GM12878 (cell line): ENCODE data around the gene GDI2. TPM values are rescaled to one million over a fixed set of nuclear protein-coding genes. Genes with fewer than 3 reads are reported as not detected.

Experiments used
- BCL11A ChIP-seq: IDR thresholded peaks from 2 replicates; pipeline ENCODE4 v1.6.1; 2011; ENCODE audit warnings: low read depth, low read length
- BMI1 ChIP-seq: fragments of 450-650 bp; IDR thresholded peaks from 2 replicates; pipeline ENCODE4 v1.6.1; 2016; ENCODE audit warnings: mild to moderate bottlenecking, moderate library complexity, borderline replicate concordance
- CBFB ChIP-seq: IDR thresholded peaks from 2 replicates; pipeline ENCODE4 v1.6.1; 2016; ENCODE audit warnings: antibody characterized with exemption, low read depth
- CHD2 ChIP-seq: IDR thresholded peaks from 2 replicates; pipeline ENCODE4 v1.6.1; 2011; ENCODE audit warnings: low read depth, low read length, improper control_type of control experiment, borderline replicate concordance
- ETV6 ChIP-seq, 2 experiments: fragments of 450-650 bp in 1 of 2; IDR thresholded peaks in 1 of 2; conservative IDR thresholded peaks in 1 of 2; 2 replicates each; pipeline ENCODE4 v1.6.1; 2014; ENCODE audit warnings: antibody characterized with exemption in 1 of 2, borderline replicate concordance in 1 of 2, low read depth in 1 of 2, mild to moderate bottlenecking in 1 of 2, moderate library complexity in 1 of 2
- GATAD2B ChIP-seq: fragments of 450-650 bp; conservative IDR thresholded peaks from 2 replicates; pipeline ENCODE4 v1.6.1; 2017; ENCODE audit warnings: low read depth, mild to moderate bottlenecking, moderate library complexity
- HCFC1 ChIP-seq: fragments of 150-350 bp; IDR thresholded peaks from 2 replicates; pipeline ENCODE4 v1.6.1; 2014; ENCODE audit warnings: low read length
- JUNB ChIP-seq: IDR thresholded peaks from 2 replicates; pipeline ENCODE4 v1.6.1; 2016; ENCODE audit warnings: antibody characterized with exemption, mild to moderate bottlenecking
- KAT2A ChIP-seq: conservative IDR thresholded peaks from 2 replicates; pipeline ENCODE4 v1.6.1; 2011; ENCODE audit warnings: low read depth, low read length; ENCODE audit not compliant: control insufficient read depth
- KDM1A ChIP-seq: fragments of 200-600 bp; sonication (generic); IDR thresholded peaks from 2 replicates; pipeline ENCODE4 v1.6.1; 2016; ENCODE audit warnings: borderline replicate concordance
- MYB ChIP-seq: fragments of 150-350 bp; IDR thresholded peaks from 2 replicates; pipeline ENCODE4 v1.6.1; 2014; ENCODE audit warnings: mild to moderate bottlenecking, low read depth, low read length, borderline replicate concordance
- MYC ChIP-seq: IDR thresholded peaks from 2 replicates; pipeline ENCODE4 v1.6.1; 2011; ENCODE audit warnings: mild to moderate bottlenecking, low read length, moderate library complexity, inconsistent platforms; ENCODE audit not compliant: insufficient read depth, insufficient replicate concordance, insufficient read length, severe bottlenecking
- RAD51 ChIP-seq: fragments of 450-650 bp; IDR thresholded peaks from 2 replicates; pipeline ENCODE4 v1.6.1; 2016; ENCODE audit warnings: moderate library complexity, mild to moderate bottlenecking, inconsistent platforms
- RCOR1 ChIP-seq: conservative IDR thresholded peaks from 2 replicates; pipeline ENCODE4 v1.6.1; 2012; ENCODE audit warnings: low read depth, low read length, improper control_type of control experiment
- SMAD1 ChIP-seq: fragments of 450-650 bp; IDR thresholded peaks from 2 replicates; pipeline ENCODE4 v1.6.1; 2018; ENCODE audit warnings: mild to moderate bottlenecking, low read depth; ENCODE audit not compliant: partially characterized antibody
- SMAD5 ChIP-seq: IDR thresholded peaks from 2 replicates; pipeline ENCODE4 v1.6.1; 2016; ENCODE audit warnings: antibody characterized with exemption, low read depth
- SMC3 ChIP-seq: IDR thresholded peaks from 2 replicates; pipeline ENCODE4 v1.6.1; 2011; ENCODE audit warnings: low read length, improper control_type of control experiment, borderline replicate concordance
- TAF1 ChIP-seq: IDR thresholded peaks from 2 replicates; pipeline ENCODE4 v1.6.1; 2011; ENCODE audit warnings: mild to moderate bottlenecking, low read depth, low read length, borderline replicate concordance
- TARDBP ChIP-seq: IDR thresholded peaks from 2 replicates; pipeline ENCODE4 v1.6.1; 2016; ENCODE audit warnings: borderline replicate concordance
- TCF12 ChIP-seq: IDR thresholded peaks from 2 replicates; pipeline ENCODE4 v1.6.1; 2011; ENCODE audit warnings: low read depth, mild to moderate bottlenecking, low read length
- ZNF207 ChIP-seq: fragments of 450-650 bp; IDR thresholded peaks from 2 replicates; pipeline ENCODE4 v1.6.1; 2014; ENCODE audit warnings: antibody characterized with exemption, mild to moderate bottlenecking, borderline replicate concordance
- ZNF274 ChIP-seq: IDR thresholded peaks from one replicate; pipeline ENCODE4 v1.8.0; 2011; ENCODE audit not compliant: insufficient read length, insufficient read depth
- polyA plus RNA-seq, 11 experiments: library from polyadenylated mRNA; depleted of rRNA in 4 of 11; unstranded in 6 of 11; stranded (reverse) in 5 of 11; fragments of >200 nt; fragmentation: Nextera tagmentation in 4 of 11; fragmentation: Illumina TruSeq in 1 of 11; extraction: Ambion mirVana in 4 of 11; extraction: Trizol in 1 of 11; gene quantifications; 1 replicate in 1 of 11; 2 replicates in 10 of 11; pipeline versions ENCODE4 v1.2.1 to v1.2.3, GENCODE V29; 2011 to 2016; ENCODE audit warnings: inconsistent platforms in 2 of 11, missing spikeins in 2 of 11, low read depth in 1 of 11
- total RNA-seq, 4 experiments: library from RNA; depleted of rRNA in 3 of 4; stranded (reverse); fragments of >200 nt in 3 of 4; fragmentation: Illumina TruSeq in 1 of 4; extraction: Trizol in 1 of 4; gene quantifications; 2 replicates each; pipeline versions ENCODE4 v1.2.1 to v1.2.3, GENCODE V29; 2013 to 2021
- TF ChIP-seq, protein P1 (sequence below): IDR thresholded peaks from 2 replicates; pipeline ENCODE4 v1.6.1; 2011; ENCODE audit warnings: mild to moderate bottlenecking, low read depth, low read length, moderate library complexity; ENCODE audit not compliant: insufficient replicate concordance
- TF ChIP-seq, protein P2 (sequence below): fragments of 450-650 bp; IDR thresholded peaks from 2 replicates; pipeline ENCODE4 v1.6.1; 2018; ENCODE audit warnings: mild to moderate bottlenecking, low read depth, moderate library complexity; ENCODE audit not compliant: partially characterized antibody
- TF ChIP-seq, protein P3 (sequence below): fragments of 450-650 bp; IDR thresholded peaks from 2 replicates; pipeline ENCODE4 v1.6.1; 2016; ENCODE audit warnings: mild to moderate bottlenecking
- TF ChIP-seq, protein P4 (sequence below): IDR thresholded peaks from 2 replicates; pipeline ENCODE4 v1.6.1; 2012; ENCODE audit warnings: low read depth, low read length, improper control_type of control experiment

Gene GDI2
- total and polyA plus RNA-seq, 10 of the 15 experiments (the other 5 are each of a cell fraction or from before 2014, with no cell fraction given): 261 to 395 (median 276) TPM

DNA sequence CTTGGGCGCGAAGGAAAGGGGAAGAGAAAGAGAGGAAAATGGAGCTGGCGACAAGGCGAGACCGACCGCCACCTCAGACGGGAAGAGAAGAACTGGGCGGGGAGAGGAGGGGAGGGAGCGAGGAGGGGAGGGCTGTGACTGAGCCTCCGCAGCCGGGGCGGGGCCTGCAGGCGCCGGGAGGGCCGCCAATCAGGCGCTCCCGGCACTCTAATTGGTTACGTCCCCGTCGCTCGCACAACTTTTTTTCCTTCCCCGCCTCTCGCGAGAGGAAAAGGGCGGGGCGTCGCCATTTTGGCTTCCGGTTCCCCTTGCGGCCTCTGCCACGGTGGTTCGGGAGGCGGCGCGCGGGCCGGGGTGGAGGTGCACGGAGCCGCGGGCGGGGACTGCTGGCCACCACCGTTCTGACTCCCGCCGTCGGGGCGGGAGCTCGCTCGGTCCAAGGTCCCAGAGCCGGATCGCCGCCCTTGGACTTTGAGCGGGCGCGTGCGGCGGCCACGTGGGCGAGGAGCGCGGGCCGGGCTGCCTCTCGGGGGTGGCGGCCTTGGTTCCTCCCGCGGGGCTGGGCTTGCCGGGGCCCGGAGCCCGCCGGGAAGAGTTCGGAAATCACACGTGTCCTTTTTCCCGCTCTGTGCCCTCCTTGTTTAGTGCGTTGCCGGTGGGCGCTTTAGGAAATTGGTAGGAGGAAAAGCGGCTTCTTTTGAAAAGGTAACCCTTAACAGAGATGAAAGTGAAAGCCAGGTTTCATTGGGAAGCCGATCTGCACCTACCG is at the start of gene GDI2 (continued):
- TF ChIP-seq BCL11A (no peak), KDM1A (no peak), SMAD1 (peak; percentile 61), KAT2A (no peak), ETV6 (conservative IDR thresholded peaks at IDR 0.05 in 1 of 2, IDR thresholded peaks at IDR 0.05 in 1 of 2; ENCODE audit: borderline replicate concordance in 1 of 2, low read depth in 1 of 2) (peak in 1 of 2 experiments; percentile 20; a peak in 1 of 4 replicates), RAD51 (no peak), TARDBP (no peak), GATAD2B (peak; percentile 68), SMC3 (no peak), BMI1 (no peak), CBFB (peak; percentile 92), MYB (no peak), MYC (peak; percentile 99), ZNF207 (peak; percentile 92), ZNF274 (no peak), CHD2 (peak; percentile 99), HCFC1 (no peak; the same call in 1 of the 2 replicates), RCOR1 (peak; percentile 94; the same call in 1 of the 2 replicates), TCF12 (no peak), SMAD5 (peak; percentile 96), TAF1 (peak; percentile 89), JUNB (no peak)
- TF ChIP-seq, protein P1, sequence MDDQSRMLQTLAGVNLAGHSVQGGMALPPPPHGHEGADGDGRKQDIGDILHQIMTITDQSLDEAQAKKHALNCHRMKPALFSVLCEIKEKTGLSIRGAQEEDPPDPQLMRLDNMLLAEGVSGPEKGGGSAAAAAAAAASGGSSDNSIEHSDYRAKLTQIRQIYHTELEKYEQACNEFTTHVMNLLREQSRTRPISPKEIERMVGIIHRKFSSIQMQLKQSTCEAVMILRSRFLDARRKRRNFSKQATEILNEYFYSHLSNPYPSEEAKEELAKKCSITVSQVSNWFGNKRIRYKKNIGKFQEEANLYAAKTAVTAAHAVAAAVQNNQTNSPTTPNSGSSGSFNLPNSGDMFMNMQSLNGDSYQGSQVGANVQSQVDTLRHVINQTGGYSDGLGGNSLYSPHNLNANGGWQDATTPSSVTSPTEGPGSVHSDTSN: peak; percentile 96
- TF ChIP-seq, protein P2, sequence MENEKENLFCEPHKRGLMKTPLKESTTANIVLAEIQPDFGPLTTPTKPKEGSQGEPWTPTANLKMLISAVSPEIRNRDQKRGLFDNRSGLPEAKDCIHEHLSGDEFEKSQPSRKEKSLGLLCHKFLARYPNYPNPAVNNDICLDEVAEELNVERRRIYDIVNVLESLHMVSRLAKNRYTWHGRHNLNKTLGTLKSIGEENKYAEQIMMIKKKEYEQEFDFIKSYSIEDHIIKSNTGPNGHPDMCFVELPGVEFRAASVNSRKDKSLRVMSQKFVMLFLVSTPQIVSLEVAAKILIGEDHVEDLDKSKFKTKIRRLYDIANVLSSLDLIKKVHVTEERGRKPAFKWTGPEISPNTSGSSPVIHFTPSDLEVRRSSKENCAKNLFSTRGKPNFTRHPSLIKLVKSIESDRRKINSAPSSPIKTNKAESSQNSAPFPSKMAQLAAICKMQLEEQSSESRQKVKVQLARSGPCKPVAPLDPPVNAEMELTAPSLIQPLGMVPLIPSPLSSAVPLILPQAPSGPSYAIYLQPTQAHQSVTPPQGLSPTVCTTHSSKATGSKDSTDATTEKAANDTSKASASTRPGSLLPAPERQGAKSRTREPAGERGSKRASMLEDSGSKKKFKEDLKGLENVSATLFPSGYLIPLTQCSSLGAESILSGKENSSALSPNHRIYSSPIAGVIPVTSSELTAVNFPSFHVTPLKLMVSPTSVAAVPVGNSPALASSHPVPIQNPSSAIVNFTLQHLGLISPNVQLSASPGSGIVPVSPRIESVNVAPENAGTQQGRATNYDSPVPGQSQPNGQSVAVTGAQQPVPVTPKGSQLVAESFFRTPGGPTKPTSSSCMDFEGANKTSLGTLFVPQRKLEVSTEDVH: no peak
- TF ChIP-seq, protein P3, sequence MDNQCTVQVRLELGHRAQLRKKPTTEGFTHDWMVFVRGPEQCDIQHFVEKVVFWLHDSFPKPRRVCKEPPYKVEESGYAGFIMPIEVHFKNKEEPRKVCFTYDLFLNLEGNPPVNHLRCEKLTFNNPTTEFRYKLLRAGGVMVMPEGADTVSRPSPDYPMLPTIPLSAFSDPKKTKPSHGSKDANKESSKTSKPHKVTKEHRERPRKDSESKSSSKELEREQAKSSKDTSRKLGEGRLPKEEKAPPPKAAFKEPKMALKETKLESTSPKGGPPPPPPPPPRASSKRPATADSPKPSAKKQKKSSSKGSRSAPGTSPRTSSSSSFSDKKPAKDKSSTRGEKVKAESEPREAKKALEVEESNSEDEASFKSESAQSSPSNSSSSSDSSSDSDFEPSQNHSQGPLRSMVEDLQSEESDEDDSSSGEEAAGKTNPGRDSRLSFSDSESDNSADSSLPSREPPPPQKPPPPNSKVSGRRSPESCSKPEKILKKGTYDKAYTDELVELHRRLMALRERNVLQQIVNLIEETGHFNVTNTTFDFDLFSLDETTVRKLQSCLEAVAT: peak; percentile 55; the same call in 1 of the 2 replicates
- TF ChIP-seq, protein P4, sequence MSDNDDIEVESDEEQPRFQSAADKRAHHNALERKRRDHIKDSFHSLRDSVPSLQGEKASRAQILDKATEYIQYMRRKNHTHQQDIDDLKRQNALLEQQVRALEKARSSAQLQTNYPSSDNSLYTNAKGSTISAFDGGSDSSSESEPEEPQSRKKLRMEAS: peak; percentile 97
